Left renal cortex interstitium (tissue), 4 donors: ENCODE measurements around the gene CISTR. TPM values are rescaled to one million over a fixed set of nuclear protein-coding genes. Genes with fewer than 3 reads are reported as not detected.

Experiments used
- DNase-seq, 4 donors: peaks; one replicate each; pipeline ENCODE4 v3.0.0-alpha.2; 2013; ENCODE audit warnings: low read depth in 4 of 4, low spot score in 2 of 4, missing footprints in 1 of 4
- polyA plus RNA-seq, 4 donors: library from polyadenylated mRNA; unstranded; fragments of 120-200 nt; gene quantifications; one replicate each; pipeline ENCODE4 v1.2.1, GENCODE V29; 2013; ENCODE audit not compliant: insufficient read length in 4 of 4

The CISTR gene
- polyA plus RNA-seq, 4 donors, result 0.24 to 0.44 (median 0.32) TPM; not detected in 1

GRCh38 chr12:53746592-53747092, 5.1 kb downstream of the CISTR start:
- DNase-seq, result peak in 2 of 4 donors; percentile 84 to 88

GRCh38 chr12:53744751-53745150, 7.0 kb downstream of the CISTR start:
- no peak for DNase-seq

GRCh38 chr12:53744130-53744441, 7.7 kb downstream of the CISTR start:
- DNase-seq, result no peak

GRCh38 chr12:53743266-53744129, 8.3 kb downstream of the CISTR start:
- DNase-seq, result peak in 1 of 4 donors; percentile 68

- no peak for DNase-seq
Observed at GRCh38 chr12:53740130-53740491, 11.7 kb downstream of the CISTR start.

GRCh38 chr12:53739214-53740129, 12.3 kb downstream of the CISTR start:
- no peak for DNase-seq

GRCh38 chr12:53738406-53739213, 13.2 kb downstream of the CISTR start:
- DNase-seq, result no peak

- DNase-seq, result no peak
Observed at GRCh38 chr12:53737951-53738405, 13.8 kb downstream of the CISTR start.

GRCh38 chr12:53737093-53737808, 14.5 kb downstream of the CISTR start:
- no peak for DNase-seq

- DNase-seq, result no peak
Observed at GRCh38 chr12:53736592-53736991, 15.2 kb downstream of the CISTR start.

GRCh38 chr12:53735556-53735955, 16.2 kb downstream of the CISTR start:
- DNase-seq, result no peak

- no peak for DNase-seq
Observed at GRCh38 chr12:53734425-53734824, 17.4 kb downstream of the CISTR start.

- DNase-seq, result no peak
Observed at GRCh38 chr12:53733807-53734200, 18.0 kb downstream of the CISTR start.

GRCh38 chr12:53733051-53733806, 18.6 kb downstream of the CISTR start:
- no peak for DNase-seq

GRCh38 chr12:53729644-53730043, 22.1 kb downstream of the CISTR start:
- DNase-seq, result no peak

GRCh38 chr12:53728206-53728605, 23.6 kb downstream of the CISTR start:
- no peak for DNase-seq

GRCh38 chr12:53727310-53728041, 24.3 kb downstream of the CISTR start, which contains the start of gene CALCOCO1:
Gene CALCOCO1, minus strand, starts transcription at chr12:53727452. Its CDS starts 2,210 bp downstream, at chr12:53725242.
- DNase-seq, result peak; percentile 84 to 97 (median 92)

GRCh38 chr12:53726946-53727309, 24.9 kb downstream of the CISTR start:
- no peak for DNase-seq
